NB4 (cell line): Measurements from ENCODE around the gene MPRIP.

Experiments used
- CTCF ChIP-seq: IDR thresholded peaks from one replicate; pipeline ENCODE4 v1.5.1; 2012; ENCODE audit warnings: low read depth, low read length
- MAX ChIP-seq: IDR thresholded peaks from 2 replicates; pipeline ENCODE4 v1.6.1; 2011; ENCODE audit warnings: low read depth, low read length
- MYC ChIP-seq: IDR thresholded peaks from 2 replicates; pipeline ENCODE4 v1.6.1; 2011; ENCODE audit warnings: low read depth, low read length
- POLR2A ChIP-seq: IDR thresholded peaks from 2 replicates; pipeline ENCODE4 v1.6.1; 2011; ENCODE audit warnings: mild to moderate bottlenecking; ENCODE audit not compliant: insufficient read length; ENCODE audit errors: extremely low read depth

GRCh38 chr17:17035920-17036523, 6.2 kb upstream of the MPRIP start:
- TF ChIP-seq CTCF (no peak), POLR2A (no peak), MAX (no peak), MYC (no peak)
